ENCODE results near the gene ILDR2.
A peak's percentile ranks its signal among the peaks of the same experiment; 100 is the strongest.

ILDR2 gene

DNA sequence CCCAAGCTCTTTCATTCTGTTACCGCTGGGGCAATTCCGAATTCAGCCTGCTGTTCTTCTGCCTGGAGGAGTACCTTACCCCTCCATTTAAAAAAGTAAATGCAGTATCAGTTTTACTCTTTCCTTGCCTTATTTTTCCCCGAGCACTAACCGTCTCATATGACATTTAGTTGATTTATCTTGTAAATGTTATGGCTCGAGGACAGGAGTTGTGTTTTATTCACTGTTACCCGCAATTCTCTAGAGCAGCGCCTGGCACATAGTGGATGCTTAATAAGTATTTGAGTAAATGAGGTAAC lies 98.9 kb downstream of the ILDR2 start:
- peak overlapping the region; percentile 88 for H2AFZ ChIP-seq (ENCODE audit: low read length)
- H3K9ac ChIP-seq (ENCODE audit: low read depth, low read length, poor library complexity), result no peak overlapping the region
- no peak overlapping the region for H3K18ac ChIP-seq (ENCODE audit: low read length)
- no peak overlapping the region for H3K4ac ChIP-seq (ENCODE audit: low read length)
- no peak overlapping the region for H4K8ac ChIP-seq (ENCODE audit: low read depth, low read length)
- H2BK12ac ChIP-seq (ENCODE audit: low read length), result no peak overlapping the region
- H2BK120ac ChIP-seq (ENCODE audit: low read depth, low read length), result no peak overlapping the region
- H3K27ac ChIP-seq (replicated peaks; ENCODE audit: low read length), result no peak overlapping the region
- H2BK15ac ChIP-seq (ENCODE audit: low read length), result no peak overlapping the region
- peaks cover 0 to 23% of the 10 kb centered on the region in 2 donors for H3K36me3 ChIP-seq (replicated peaks in 1 of 2; ENCODE audit: control insufficient read depth in 2 of 2, insufficient read depth in 2 of 2, low read length in 2 of 2)
- H4K91ac ChIP-seq (ENCODE audit: low read depth, low read length, poor library complexity), result no peak overlapping the region
- peak overlapping the region; percentile 44 for H3K4me2 ChIP-seq (ENCODE audit: insufficient read depth, low read length, poor library complexity, severe bottlenecking)
- peak overlapping the region in 1 of 2 donors; percentile 53 for H3K4me3 ChIP-seq (ENCODE audit: low read length in 2 of 2)
- peaks cover 0 to 3% of the 10 kb centered on the region in 2 donors for H3K9me3 ChIP-seq (replicated peaks in 1 of 2; ENCODE audit: control insufficient read depth in 2 of 2, insufficient read depth in 1 of 2, low read depth in 1 of 2, low read length in 2 of 2)
- H3K23ac ChIP-seq (ENCODE audit: low read depth, low read length, poor library complexity), result no peak overlapping the region
- H3K27me3 ChIP-seq (ENCODE audit: control insufficient read depth in 3 of 3, insufficient read depth in 3 of 3, low read depth in 1 of 3, low read length in 3 of 3), result no peaks in the 10 kb centered on the region
- peaks cover 5 to 9% of the 10 kb centered on the region in 2 donors for H3K4me1 ChIP-seq (ENCODE audit: control insufficient read depth in 2 of 2, insufficient read depth in 1 of 2, low read depth in 1 of 2, low read length in 2 of 2)
- no peak overlapping the region for H3K14ac ChIP-seq (ENCODE audit: low read length)
- DNase-seq (ENCODE audit: low spot score), result no peak
- H2BK5ac ChIP-seq (ENCODE audit: low read length), result no peak overlapping the region
- H3K79me1 ChIP-seq (ENCODE audit: low read depth, low read length), result peaks cover 4% of the 10 kb centered on the region
- H2AK5ac ChIP-seq (ENCODE audit: low read depth, low read length), result no peak overlapping the region
- no CpG with 5 or more reads among the region's 7 CpGs for WGBS, 2 donors (ENCODE audit: extremely low coverage in 2 of 2, insufficient read length in 2 of 2, insufficient replicate concordance in 1 of 2)

DNA sequence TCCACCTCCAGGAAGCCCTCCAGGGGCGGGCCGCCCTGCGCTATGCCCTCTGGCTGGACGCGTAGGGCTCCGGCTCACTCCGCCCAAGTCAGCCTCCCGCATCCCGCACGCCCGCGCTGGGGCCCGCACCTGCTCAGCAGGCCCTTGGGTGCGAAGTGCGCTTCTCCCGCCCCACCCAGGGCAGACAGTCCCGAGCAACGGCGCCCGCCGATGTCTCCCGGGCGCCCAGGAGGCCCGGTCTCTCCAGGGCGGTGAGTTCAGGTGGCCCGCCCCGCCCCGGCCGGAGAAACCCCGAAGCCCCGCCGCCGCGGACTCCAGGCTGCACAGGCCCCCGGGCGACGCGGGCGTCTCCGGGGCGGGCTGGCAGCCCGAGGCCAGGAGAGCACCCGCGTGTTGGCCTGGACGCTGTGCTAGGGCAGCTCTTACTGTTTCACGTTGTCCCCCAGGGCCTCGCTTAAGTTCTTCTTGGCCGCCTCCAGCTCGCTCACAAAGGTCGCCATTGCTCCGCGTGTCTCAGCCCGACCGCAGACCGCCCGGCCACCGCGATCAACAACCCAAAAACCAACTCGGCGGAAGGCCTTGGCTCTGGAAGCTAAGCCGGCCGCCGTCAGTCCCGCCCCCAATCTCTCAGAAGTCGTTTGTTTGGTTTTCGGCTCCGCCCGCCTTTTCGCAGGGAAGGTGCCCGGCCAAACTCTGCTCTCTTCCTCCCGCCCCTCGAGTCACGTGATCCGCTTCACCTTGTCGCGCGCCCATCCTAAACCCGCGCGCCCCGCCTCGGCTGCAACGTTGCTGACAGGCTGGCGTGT lies 99.4 kb downstream of the ILDR2 start, which contains the start of gene TADA1:
TADA1 (minus strand) TSS at position 531 of the 806 bp plus-strand sequence; CDS start at position 500, 31 bp downstream.
- WGBS, 2 donors (ENCODE audit: extremely low coverage in 2 of 2, insufficient read length in 2 of 2, insufficient replicate concordance in 1 of 2), result no CpG with 5 or more reads among the region's 84 CpGs
- peak within 1 kb of the TSS; percentile 49 for H2AK5ac ChIP-seq (ENCODE audit: low read depth, low read length)

DNA sequence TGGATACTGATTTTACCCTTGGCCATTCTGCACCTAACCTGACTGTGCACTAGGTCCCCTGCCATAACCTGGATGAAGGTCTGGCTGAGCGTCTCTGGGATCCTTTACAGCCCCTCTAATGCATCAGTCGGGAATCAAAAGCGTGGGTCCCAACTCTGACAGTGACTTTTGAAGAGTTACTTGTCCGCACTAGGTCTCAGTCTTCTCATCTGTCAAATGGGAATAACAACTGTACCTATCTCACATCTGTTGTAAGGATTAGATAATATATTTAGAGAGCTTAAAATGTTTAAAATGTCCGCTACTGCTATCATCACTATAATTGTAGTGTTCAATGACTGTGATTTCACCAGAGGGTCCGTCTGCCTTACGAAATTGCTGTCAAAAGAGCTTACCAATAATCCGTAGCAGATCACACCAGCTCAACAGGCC lies 100.0 kb downstream of the ILDR2 start:
- H3K9me3 ChIP-seq (replicated peaks in 1 of 2; ENCODE audit: control insufficient read depth in 2 of 2, insufficient read depth in 1 of 2, low read depth in 1 of 2, low read length in 2 of 2), result peaks cover 0 to 3% of the 10 kb centered on the region in 2 donors

More for the DNA sequence above, 99.4 kb downstream of the ILDR2 start, which contains the start of gene TADA1:
- no peak within 1 kb of the TSS for H4K91ac ChIP-seq (ENCODE audit: low read depth, low read length, poor library complexity)
- no peak within 1 kb of the TSS for H2BK12ac ChIP-seq (ENCODE audit: low read length)
- H3K14ac ChIP-seq (ENCODE audit: low read length), result peak within 1 kb of the TSS; percentile 17
- peak; percentile 97 for DNase-seq (ENCODE audit: low spot score)
- peaks cover 0 to 25% of the 10 kb centered on the region in 2 donors for H3K36me3 ChIP-seq (replicated peaks in 1 of 2; ENCODE audit: control insufficient read depth in 2 of 2, insufficient read depth in 2 of 2, low read length in 2 of 2)
- H3K9me3 ChIP-seq (replicated peaks in 1 of 2; ENCODE audit: control insufficient read depth in 2 of 2, insufficient read depth in 1 of 2, low read depth in 1 of 2, low read length in 2 of 2), result peaks cover 0 to 3% of the 10 kb centered on the region in 2 donors
- no peak within 1 kb of the TSS for H2BK120ac ChIP-seq (ENCODE audit: low read depth, low read length)
- peak within 1 kb of the TSS; percentile 78 for H3K9ac ChIP-seq (ENCODE audit: low read depth, low read length, poor library complexity)
- peak within 1 kb of the TSS; percentile 85 to 92 for H3K4me3 ChIP-seq (ENCODE audit: low read length in 2 of 2)
- peak within 1 kb of the TSS; percentile 76 for H4K8ac ChIP-seq (ENCODE audit: low read depth, low read length)
- H3K23ac ChIP-seq (ENCODE audit: low read depth, low read length, poor library complexity), result peak within 1 kb of the TSS; percentile 70
- peak within 1 kb of the TSS; percentile 52 for H3K4me2 ChIP-seq (ENCODE audit: insufficient read depth, low read length, poor library complexity, severe bottlenecking)
- peak within 1 kb of the TSS; percentile 96 for H2AFZ ChIP-seq (ENCODE audit: low read length)
- peaks cover 5 to 9% of the 10 kb centered on the region in 2 donors for H3K4me1 ChIP-seq (ENCODE audit: control insufficient read depth in 2 of 2, insufficient read depth in 1 of 2, low read depth in 1 of 2, low read length in 2 of 2)
- H3K4ac ChIP-seq (ENCODE audit: low read length), result no peak within 1 kb of the TSS
- H3K79me1 ChIP-seq (ENCODE audit: low read depth, low read length), result peaks cover 4% of the 10 kb centered on the region
- peak within 1 kb of the TSS; percentile 84 for H3K18ac ChIP-seq (ENCODE audit: low read length)
- H2BK15ac ChIP-seq (ENCODE audit: low read length), result no peak within 1 kb of the TSS
- H3K27me3 ChIP-seq (ENCODE audit: control insufficient read depth in 3 of 3, insufficient read depth in 3 of 3, low read depth in 1 of 3, low read length in 3 of 3), result no peaks in the 10 kb centered on the region
- peak within 1 kb of the TSS; percentile 84 for H3K27ac ChIP-seq (replicated peaks; ENCODE audit: low read length)
- H2BK5ac ChIP-seq (ENCODE audit: low read length), result peak within 1 kb of the TSS; percentile 15

DNA sequence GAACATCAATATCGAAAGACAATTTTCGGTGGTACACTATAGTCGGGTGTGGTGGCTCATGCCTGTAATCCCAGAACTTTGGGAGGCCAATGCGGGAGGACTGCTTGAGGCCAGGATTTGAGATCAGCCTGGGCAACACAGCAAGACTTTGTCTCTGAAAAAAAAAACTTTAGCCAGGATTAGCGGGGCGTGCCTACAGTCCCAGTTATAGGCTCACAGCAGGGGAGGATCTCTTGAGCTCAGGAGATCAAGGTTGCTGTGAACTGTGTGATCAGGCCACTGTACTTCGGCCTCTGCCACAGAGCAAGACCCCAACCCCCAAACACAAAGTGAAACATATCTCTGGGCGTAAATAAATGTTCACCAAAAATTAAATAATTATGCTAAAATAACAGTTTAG lies 100.9 kb downstream of the ILDR2 start:
- Histone ChIP-seq H3K4me3 (ENCODE audit: low read length in 2 of 2) (no peak overlapping the region), H3K9ac (ENCODE audit: low read depth, low read length, poor library complexity) (no peak overlapping the region), H3K23ac (ENCODE audit: low read depth, low read length, poor library complexity) (no peak overlapping the region), H4K91ac (ENCODE audit: low read depth, low read length, poor library complexity) (no peak overlapping the region), H2AFZ (ENCODE audit: low read length) (no peak overlapping the region), H3K18ac (ENCODE audit: low read length) (no peak overlapping the region), H3K9me3 (replicated peaks in 1 of 2; ENCODE audit: control insufficient read depth in 2 of 2, insufficient read depth in 1 of 2, low read depth in 1 of 2, low read length in 2 of 2) (peaks cover 0 to 3% of the 10 kb centered on the region in 2 donors), H3K27me3 (ENCODE audit: control insufficient read depth in 3 of 3, insufficient read depth in 3 of 3, low read depth in 1 of 3, low read length in 3 of 3) (no peaks in the 10 kb centered on the region), H2BK15ac (ENCODE audit: low read length) (no peak overlapping the region), H2BK12ac (ENCODE audit: low read length) (no peak overlapping the region), H3K14ac (ENCODE audit: low read length) (no peak overlapping the region), H3K4me2 (ENCODE audit: insufficient read depth, low read length, poor library complexity, severe bottlenecking) (no peak overlapping the region), H2BK5ac (ENCODE audit: low read length) (no peak overlapping the region), H2BK120ac (ENCODE audit: low read depth, low read length) (no peak overlapping the region), H3K79me1 (ENCODE audit: low read depth, low read length) (peaks cover 6% of the 10 kb centered on the region), H3K27ac (replicated peaks; ENCODE audit: low read length) (no peak overlapping the region), H3K4ac (ENCODE audit: low read length) (no peak overlapping the region), H2AK5ac (ENCODE audit: low read depth, low read length) (no peak overlapping the region), H4K8ac (ENCODE audit: low read depth, low read length) (no peak overlapping the region), H3K4me1 (ENCODE audit: control insufficient read depth in 2 of 2, insufficient read depth in 1 of 2, low read depth in 1 of 2, low read length in 2 of 2) (peaks cover 9% of the 10 kb centered on the region in 2 donors), H3K36me3 (replicated peaks in 1 of 2; ENCODE audit: control insufficient read depth in 2 of 2, insufficient read depth in 2 of 2, low read length in 2 of 2) (peaks cover 0 to 30% of the 10 kb centered on the region in 2 donors)
- no peak for DNase-seq (ENCODE audit: low spot score)
- WGBS, 2 donors (ENCODE audit: extremely low coverage in 2 of 2, insufficient read length in 2 of 2, insufficient replicate concordance in 1 of 2), result no CpG with 5 or more reads among the region's 8 CpGs

More for the DNA sequence above, 100.0 kb downstream of the ILDR2 start:
- Histone ChIP-seq H2BK120ac (ENCODE audit: low read depth, low read length) (no peak overlapping the region), H2BK5ac (ENCODE audit: low read length) (no peak overlapping the region), H3K79me1 (ENCODE audit: low read depth, low read length) (peaks cover 6% of the 10 kb centered on the region), H3K4me2 (ENCODE audit: insufficient read depth, low read length, poor library complexity, severe bottlenecking) (peak overlapping the region; percentile 52), H3K14ac (ENCODE audit: low read length) (no peak overlapping the region), H2BK12ac (ENCODE audit: low read length) (no peak overlapping the region), H3K4ac (ENCODE audit: low read length) (no peak overlapping the region), H3K36me3 (replicated peaks in 1 of 2; ENCODE audit: control insufficient read depth in 2 of 2, insufficient read depth in 2 of 2, low read length in 2 of 2) (peaks cover 0 to 30% of the 10 kb centered on the region in 2 donors), H3K18ac (ENCODE audit: low read length) (peak overlapping the region; percentile 84), H2AK5ac (ENCODE audit: low read depth, low read length) (no peak overlapping the region), H3K9ac (ENCODE audit: low read depth, low read length, poor library complexity) (peak overlapping the region; percentile 78), H4K91ac (ENCODE audit: low read depth, low read length, poor library complexity) (no peak overlapping the region), H3K4me1 (ENCODE audit: control insufficient read depth in 2 of 2, insufficient read depth in 1 of 2, low read depth in 1 of 2, low read length in 2 of 2) (peaks cover 8 to 9% of the 10 kb centered on the region in 2 donors), H3K27ac (replicated peaks; ENCODE audit: low read length) (peak overlapping the region; percentile 84), H4K8ac (ENCODE audit: low read depth, low read length) (no peak overlapping the region), H3K23ac (ENCODE audit: low read depth, low read length, poor library complexity) (peak overlapping the region; percentile 70), H3K4me3 (ENCODE audit: low read length in 2 of 2) (peak overlapping the region; percentile 85 to 92), H2AFZ (ENCODE audit: low read length) (peak overlapping the region; percentile 96), H2BK15ac (ENCODE audit: low read length) (no peak overlapping the region), H3K27me3 (ENCODE audit: control insufficient read depth in 3 of 3, insufficient read depth in 3 of 3, low read depth in 1 of 3, low read length in 3 of 3) (no peaks in the 10 kb centered on the region)
- no peak for DNase-seq (ENCODE audit: low spot score)
- WGBS, 2 donors (ENCODE audit: extremely low coverage in 2 of 2, insufficient read length in 2 of 2, insufficient replicate concordance in 1 of 2), result no CpG with 5 or more reads among the region's 8 CpGs

Measured in neuronal stem cell (in vitro differentiated cells).